Femur (tissue), 1 donor: Measurements from ENCODE around the gene SOX10.
A peak's percentile ranks its signal among the peaks of the same experiment; 100 is the strongest.
"Not testable (repeated sequence)": the region's sequence is repeated elsewhere in the genome, so short reads cannot be mapped to it uniquely, and the experiment has no call there.

ENCODE experiments used
- DNase-seq: peaks from one replicate; pipeline ENCODE4 v3.0.0-alpha.2; 2017

Gene SOX10

GRCh38 chr22:37985751-37986281 lies 1.5 kb upstream of the SOX10 start:
- no peak for DNase-seq

GRCh38 chr22:37985050-37985585 lies 763 bp upstream of the SOX10 start:
- DNase-seq, result no peak

GRCh38 chr22:37982938-37983859 lies 1.2 kb downstream of the SOX10 start:
- DNase-seq, result no peak

- no peak for DNase-seq
These were observed 2.1 kb downstream of the SOX10 start for GRCh38 chr22:37982151-37982785.

- DNase-seq, result no peak
These were observed 2.9 kb downstream of the SOX10 start for GRCh38 chr22:37981282-37982011.

- DNase-seq, result no peak
These were observed 4.6 kb downstream of the SOX10 start for GRCh38 chr22:37979782-37980181.

- DNase-seq, result no peak
These were observed 7.8 kb downstream of the SOX10 start for GRCh38 chr22:37976547-37976946.

GRCh38 chr22:37976022-37976421 lies 8.3 kb downstream of the SOX10 start:
- DNase-seq, result not testable (repeated sequence)

- no peak for DNase-seq
These were observed 9.2 kb downstream of the SOX10 start for GRCh38 chr22:37975153-37975552.

GRCh38 chr22:37973271-37974170 lies 10.8 kb downstream of the SOX10 start:
- DNase-seq, result no peak

GRCh38 chr22:37972527-37972926 lies 11.8 kb downstream of the SOX10 start:
- DNase-seq, result peak; percentile 51

- DNase-seq, result no peak
These were observed 12.6 kb downstream of the SOX10 start for GRCh38 chr22:37971475-37972434.

- DNase-seq, result no peak
These were observed 13.5 kb downstream of the SOX10 start for GRCh38 chr22:37970864-37971263.

- DNase-seq, result no peak
These were observed 15.7 kb downstream of the SOX10 start for GRCh38 chr22:37968452-37969251.

GRCh38 chr22:37967637-37968451 lies 16.5 kb downstream of the SOX10 start:
- DNase-seq, result no peak

GRCh38 chr22:37967147-37967546 lies 17.2 kb downstream of the SOX10 start:
- DNase-seq, result no peak

- no peak for DNase-seq
These were observed 18.3 kb downstream of the SOX10 start for GRCh38 chr22:37965940-37966664.

- no peak for DNase-seq
These were observed 23.3 kb downstream of the SOX10 start for GRCh38 chr22:37961062-37961461.
